Ectodermal cell (in vitro differentiated cells): ENCODE data around the gene FBXO42.

Experiments used
- H3K27ac ChIP-seq: 2 replicates; pipeline ENCODE4 v1.7.0; 2013; ENCODE audit warnings: mild to moderate bottlenecking, low read depth, low read length; ENCODE audit not compliant: insufficient read depth, poor library complexity, severe bottlenecking
- H3K27me3 ChIP-seq: 2 replicates; pipeline ENCODE4 v1.7.0; 2013; ENCODE audit warnings: mild to moderate bottlenecking, low read length; ENCODE audit not compliant: insufficient read depth, control insufficient read depth, poor library complexity, severe bottlenecking
- H3K36me3 ChIP-seq: one replicate; pipeline ENCODE4 v1.7.0; 2013; ENCODE audit warnings: low read length; ENCODE audit not compliant: control insufficient read depth, insufficient read depth
- H3K4me1 ChIP-seq: one replicate; pipeline ENCODE4 v1.7.0; 2013; ENCODE audit warnings: low read length; ENCODE audit not compliant: control insufficient read depth, insufficient read depth
- H3K4me3 ChIP-seq: 2 replicates; pipeline ENCODE4 v1.7.0; 2013; ENCODE audit warnings: low read depth, low read length, control low read depth; ENCODE audit not compliant: insufficient read depth
- H3K9me3 ChIP-seq: 2 replicates; pipeline ENCODE4 v1.7.0; 2013; ENCODE audit warnings: mild to moderate bottlenecking, low read length, moderate library complexity; ENCODE audit not compliant: control insufficient read depth
- WGBS, 2 experiments: methylation state at CpG; one replicate each; pipeline ENCODE4 v1.1.7; 2013; ENCODE audit warnings: missing lambda C conversion rate in 2 of 2; 5-methylcytosine and 5-hydroxymethylcytosine counted together

The FBXO42 gene

GRCh38 chr1:16205891-16206546, 146.3 kb downstream of the FBXO42 start:
- H3K4me1 ChIP-seq, result peaks cover 12% of the 10 kb centered on the region
- no peak overlapping the region for H3K27ac ChIP-seq
- H3K27me3 ChIP-seq, result peaks cover 19% of the 10 kb centered on the region
- WGBS, 2 experiments, result 45 to 47% methylated on average over 38 of the region's 38 CpGs
- H3K9me3 ChIP-seq, result no peaks in the 10 kb centered on the region
- H3K4me3 ChIP-seq, result peak overlapping the region; percentile 39
- H3K36me3 ChIP-seq, result no peaks in the 10 kb centered on the region

- Histone ChIP-seq H3K27ac (no peak overlapping the region), H3K36me3 (no peaks in the 10 kb centered on the region), H3K27me3 (peaks cover 19% of the 10 kb centered on the region), H3K4me1 (peaks cover 12% of the 10 kb centered on the region), H3K4me3 (no peak overlapping the region), H3K9me3 (no peaks in the 10 kb centered on the region)
- 88 to 89% methylated on average over 11 of the region's 11 CpGs for WGBS, 2 experiments
Observed at GRCh38 chr1:16205334-16205671, 147.0 kb downstream of the FBXO42 start.

DNA sequence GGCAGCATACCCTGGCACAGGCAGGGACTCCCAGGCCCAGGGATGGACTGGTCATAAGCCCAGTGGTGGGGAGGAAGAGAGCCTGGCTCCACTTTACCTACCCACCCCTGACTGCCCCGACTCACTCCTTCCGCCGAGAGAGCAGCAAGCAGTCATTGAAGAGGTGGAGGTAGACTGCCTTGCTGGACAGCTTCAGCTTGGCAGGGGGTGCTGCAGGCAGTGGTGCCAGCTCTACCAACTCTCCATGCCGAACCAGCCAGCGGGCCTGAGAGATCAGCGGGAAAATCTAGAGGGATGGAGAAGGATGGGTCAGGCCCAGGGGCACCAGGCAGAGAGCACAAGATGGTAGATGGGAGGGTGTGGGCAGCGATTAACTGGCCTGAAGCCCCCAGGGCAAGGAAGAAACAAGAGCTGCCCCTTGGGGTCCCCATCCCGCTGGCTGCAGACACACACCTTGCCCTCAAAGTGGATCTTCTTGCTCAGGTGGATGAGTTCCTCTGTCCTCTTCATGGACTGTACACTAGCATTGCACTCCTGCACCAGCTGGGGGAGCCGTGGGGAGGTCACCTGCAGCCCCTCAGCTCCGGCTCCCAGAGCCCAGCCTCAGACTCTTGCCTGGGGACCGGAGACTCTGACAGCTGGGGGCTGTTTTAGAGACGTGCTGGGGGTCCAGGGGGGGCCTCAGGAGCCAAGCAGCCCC, 147.5 kb downstream of the FBXO42 start:
- H3K9me3 ChIP-seq, result no peaks in the 10 kb centered on the region
- H3K36me3 ChIP-seq, result no peaks in the 10 kb centered on the region
- H3K4me1 ChIP-seq, result peaks cover 9% of the 10 kb centered on the region
- no peak overlapping the region for H3K4me3 ChIP-seq
- H3K27ac ChIP-seq, result no peak overlapping the region
- 77 to 82% methylated on average over 12 of the region's 12 CpGs for WGBS, 2 experiments
- peaks cover 19% of the 10 kb centered on the region for H3K27me3 ChIP-seq

DNA sequence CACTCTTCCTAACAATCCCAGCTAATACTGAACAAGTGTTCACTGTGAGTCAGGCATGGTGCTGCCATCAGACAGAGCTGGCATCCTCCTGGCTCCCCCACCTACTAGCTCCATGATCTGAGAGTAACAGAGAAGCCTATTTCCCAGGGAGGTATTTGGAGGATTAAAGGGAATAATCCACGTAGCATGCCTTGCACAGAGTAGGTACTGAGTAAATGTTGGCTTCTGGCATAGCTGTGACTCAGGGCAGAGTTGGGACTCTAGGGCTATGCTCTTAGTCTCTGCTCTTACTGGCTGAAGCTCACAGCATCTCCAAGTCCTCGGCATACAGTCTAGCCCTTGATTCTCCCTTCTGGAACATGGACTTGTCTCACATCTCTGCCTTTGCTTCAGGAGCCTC, 148.1 kb downstream of the FBXO42 start:
- H3K27ac ChIP-seq, result no peak overlapping the region
- H3K27me3 ChIP-seq, result peaks cover 19% of the 10 kb centered on the region
- WGBS, 2 experiments, result 88 to 96% methylated on average over 2 of the region's 2 CpGs

GRCh38 chr1:16203550-16203949, 148.7 kb downstream of the FBXO42 start:
- H3K36me3 ChIP-seq, result no peaks in the 10 kb centered on the region
- peaks cover 15% of the 10 kb centered on the region for H3K27me3 ChIP-seq
- H3K9me3 ChIP-seq, result no peaks in the 10 kb centered on the region
- 75 to 82% methylated on average over 3 of the region's 3 CpGs for WGBS, 2 experiments
- no peak overlapping the region for H3K4me3 ChIP-seq
- no peak overlapping the region for H3K27ac ChIP-seq
- H3K4me1 ChIP-seq, result peaks cover 7% of the 10 kb centered on the region

More for the DNA sequence above, 148.1 kb downstream of the FBXO42 start:
- H3K9me3 ChIP-seq, result no peaks in the 10 kb centered on the region
- peaks cover 7% of the 10 kb centered on the region for H3K4me1 ChIP-seq
- H3K4me3 ChIP-seq, result no peak overlapping the region
- no peaks in the 10 kb centered on the region for H3K36me3 ChIP-seq

- H3K9me3 ChIP-seq, result no peaks in the 10 kb centered on the region
- H3K27me3 ChIP-seq, result peaks cover 6% of the 10 kb centered on the region
- H3K4me1 ChIP-seq, result peaks cover 7% of the 10 kb centered on the region
- no peak overlapping the region for H3K4me3 ChIP-seq
- H3K36me3 ChIP-seq, result no peaks in the 10 kb centered on the region
- no peak overlapping the region for H3K27ac ChIP-seq
- 91 to 93% methylated on average over 24 of the region's 24 CpGs for WGBS, 2 experiments
Observed at GRCh38 chr1:16202281-16203210, 149.7 kb downstream of the FBXO42 start.

DNA sequence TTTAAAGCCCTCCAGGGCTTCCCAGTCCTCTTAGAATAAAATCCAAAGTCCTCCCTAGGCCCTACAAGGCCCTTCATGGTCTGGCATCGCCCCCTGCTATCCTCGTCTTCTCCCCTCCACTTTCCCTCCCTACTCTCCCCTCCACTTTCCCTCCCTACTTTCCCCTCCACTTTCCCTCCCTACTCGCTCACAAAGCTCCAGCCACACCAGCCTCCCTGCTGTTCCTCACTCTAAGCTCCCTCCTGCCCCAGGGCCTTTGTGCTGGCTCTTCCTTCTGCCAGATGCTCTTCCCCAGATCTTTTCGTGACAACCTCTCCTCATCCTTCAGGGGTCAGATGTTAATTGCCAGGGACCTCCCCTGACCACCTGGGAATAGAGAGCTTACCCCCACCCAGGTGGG, 152.6 kb downstream of the FBXO42 start:
- Histone ChIP-seq H3K27me3 (no peaks in the 10 kb centered on the region), H3K9me3 (no peaks in the 10 kb centered on the region), H3K27ac (no peak overlapping the region), H3K4me1 (no peaks in the 10 kb centered on the region), H3K4me3 (no peak overlapping the region), H3K36me3 (no peaks in the 10 kb centered on the region)
- 64 to 75% methylated on average over 4 of the region's 4 CpGs for WGBS, 2 experiments

DNA sequence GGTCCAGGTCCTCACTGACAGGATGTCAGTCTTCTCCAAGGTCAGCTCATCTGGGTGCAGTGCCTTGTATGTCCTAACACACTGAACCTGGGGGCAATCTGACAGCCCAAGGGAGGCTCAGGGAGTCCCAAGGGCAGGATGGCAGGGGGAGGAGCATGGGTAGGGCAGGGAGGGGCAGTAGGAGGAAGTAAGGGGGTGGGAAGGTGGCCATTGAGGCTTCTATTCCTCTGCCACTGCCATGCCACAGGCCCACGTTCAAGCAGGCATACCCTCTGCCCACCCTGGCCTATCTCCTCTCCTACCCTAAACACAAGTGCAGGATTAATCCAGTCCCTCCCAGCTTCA, 153.2 kb downstream of the FBXO42 start:
- Histone ChIP-seq H3K4me3 (no peak overlapping the region), H3K4me1 (no peaks in the 10 kb centered on the region), H3K9me3 (no peaks in the 10 kb centered on the region), H3K36me3 (no peaks in the 10 kb centered on the region), H3K27me3 (no peaks in the 10 kb centered on the region), H3K27ac (no peak overlapping the region)
- 77 to 92% methylated on average over 1 of the region's 1 CpG for WGBS, 2 experiments

DNA sequence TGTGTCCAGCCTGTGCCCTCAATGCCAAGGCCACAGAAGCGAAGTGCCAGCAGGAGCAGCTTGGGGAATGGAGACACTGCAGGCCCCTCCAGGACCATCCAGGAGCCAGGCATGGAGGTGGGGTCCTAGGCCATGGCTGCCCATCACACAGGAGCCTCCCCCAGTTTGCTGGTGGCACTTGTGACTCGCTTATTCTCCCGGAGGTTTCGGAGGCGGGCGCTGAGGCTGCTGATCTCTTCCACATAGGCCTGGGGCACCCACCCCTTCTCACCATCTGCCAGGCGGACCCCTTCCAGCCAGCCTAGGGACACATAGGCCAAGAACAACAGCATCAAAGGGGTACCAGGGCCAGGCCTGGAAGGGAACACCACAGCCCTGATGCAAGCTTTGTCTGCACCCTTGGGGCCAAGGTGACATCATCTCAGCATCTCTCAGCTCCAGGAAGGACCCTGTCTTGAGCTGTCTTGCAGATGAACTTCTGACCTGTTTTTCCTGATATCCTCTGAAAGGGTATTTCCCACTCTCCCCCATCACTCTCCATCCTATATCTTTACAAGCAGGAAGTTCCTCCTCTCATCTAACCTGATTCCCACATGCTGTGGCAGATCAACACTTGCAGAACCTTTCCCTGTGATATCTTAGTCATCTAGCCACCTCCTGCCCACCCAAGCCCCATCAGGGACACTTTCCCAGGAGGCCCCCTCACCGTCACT, 153.7 kb downstream of the FBXO42 start:
- Histone ChIP-seq H3K9me3 (no peaks in the 10 kb centered on the region), H3K4me1 (no peaks in the 10 kb centered on the region), H3K27me3 (no peaks in the 10 kb centered on the region), H3K36me3 (no peaks in the 10 kb centered on the region), H3K4me3 (no peak overlapping the region), H3K27ac (no peak overlapping the region)
- WGBS, 2 experiments, result 94 to 95% methylated on average over 8 of the region's 8 CpGs
